ENCODE results near the gene CLCN2.
A peak's percentile ranks its signal among the peaks of the same experiment; 100 is the strongest.

CLCN2 gene

DNA sequence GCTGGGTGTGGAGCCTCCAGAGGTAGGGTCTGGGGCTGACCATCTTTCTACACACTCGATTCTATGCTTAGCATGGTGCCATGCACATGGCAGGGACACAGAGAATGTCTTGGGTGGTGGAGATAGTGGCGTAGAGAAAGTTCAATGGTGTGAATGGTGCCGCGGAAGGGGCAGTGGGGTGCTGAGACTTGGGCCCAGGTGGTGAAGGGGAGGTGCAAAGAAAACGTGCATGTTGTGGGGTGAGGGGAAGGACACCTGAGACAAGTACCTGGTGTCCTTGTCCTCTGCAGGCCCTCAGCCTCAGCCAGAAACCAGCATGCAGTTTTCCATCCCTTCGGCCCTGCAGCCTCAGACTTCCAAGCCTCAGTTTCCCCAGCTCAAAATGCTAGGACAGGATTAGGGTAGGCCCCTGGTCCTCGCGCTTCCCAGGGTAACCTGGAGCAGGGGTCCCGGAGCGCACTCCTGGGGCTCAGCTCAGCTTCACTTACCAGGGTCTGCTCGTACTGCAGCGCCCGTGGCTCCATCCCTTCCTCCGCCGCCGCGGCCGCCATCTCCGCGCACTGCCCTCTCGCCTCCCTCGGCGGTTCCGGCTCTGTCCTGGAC is 375 bp downstream of the CLCN2 start:
- DNase-seq (ENCODE audit: low read depth in 1 of 2, low spot score in 1 of 2) = no peak

DNA sequence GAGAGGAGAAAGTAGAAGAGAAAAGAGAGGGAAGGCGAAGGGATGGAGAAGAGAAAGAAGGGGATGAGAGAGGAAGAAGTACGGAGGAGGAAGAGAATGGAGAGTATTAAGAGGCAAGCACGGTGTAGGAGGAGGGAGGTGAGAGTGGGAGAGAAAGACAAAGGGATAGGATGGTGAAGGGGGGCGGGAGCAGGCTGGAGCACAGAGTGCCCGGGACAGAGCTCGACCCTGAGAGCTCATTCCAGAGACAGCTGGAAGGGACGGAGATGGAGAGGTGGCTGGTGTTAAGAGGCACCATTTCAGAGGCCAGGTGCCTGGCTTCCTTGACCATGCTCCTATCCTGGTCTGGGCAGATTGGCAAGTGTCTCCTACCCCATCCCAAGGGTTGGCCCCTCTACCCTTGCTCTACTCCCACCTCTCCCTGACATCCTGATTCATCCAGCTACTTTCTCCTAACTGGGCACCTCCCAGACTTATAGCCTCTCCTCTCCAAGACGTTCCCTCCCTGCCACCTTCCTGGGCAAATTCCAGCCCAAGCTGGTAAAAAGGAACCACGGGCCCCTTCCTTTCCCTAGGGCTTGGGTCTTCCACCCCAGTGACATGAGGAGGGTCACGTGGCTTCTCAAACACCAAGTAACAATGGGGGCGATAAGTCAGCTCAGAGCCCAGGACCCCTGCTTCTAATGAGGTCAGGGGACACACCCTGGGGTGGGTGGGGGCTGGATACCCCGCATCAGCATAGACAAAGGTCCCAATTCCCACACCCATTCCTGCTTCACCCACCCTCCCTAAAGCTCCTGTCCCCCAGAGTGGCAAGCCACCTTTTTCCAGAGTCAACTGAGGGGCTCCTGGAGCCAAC is 1.1 kb downstream of the CLCN2 start:
- DNase-seq (ENCODE audit: low read depth in 1 of 2, low spot score in 1 of 2) = no peak

DNA sequence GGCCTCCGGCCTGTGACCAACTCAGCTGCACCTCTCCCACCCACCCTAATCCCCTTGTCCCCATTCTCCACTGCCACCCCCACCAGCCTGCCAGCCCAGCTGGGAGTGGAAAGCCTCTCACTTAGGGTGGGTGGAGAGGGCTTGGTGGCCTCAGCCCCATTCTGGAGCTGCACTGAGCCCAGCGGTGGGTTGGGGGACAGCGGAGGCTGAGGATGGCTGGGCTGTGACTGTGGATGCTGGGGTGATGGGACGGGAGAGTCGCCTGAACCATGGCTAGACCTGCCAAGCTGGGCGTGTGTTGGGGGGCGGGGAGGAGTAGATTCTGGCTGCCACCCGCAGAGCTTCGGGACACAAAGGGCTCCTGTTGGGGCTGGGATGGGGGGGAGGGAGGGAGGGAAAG is 1.8 kb downstream of the CLCN2 start:
- no peak for DNase-seq (ENCODE audit: low read depth in 1 of 2, low spot score in 1 of 2)

DNA sequence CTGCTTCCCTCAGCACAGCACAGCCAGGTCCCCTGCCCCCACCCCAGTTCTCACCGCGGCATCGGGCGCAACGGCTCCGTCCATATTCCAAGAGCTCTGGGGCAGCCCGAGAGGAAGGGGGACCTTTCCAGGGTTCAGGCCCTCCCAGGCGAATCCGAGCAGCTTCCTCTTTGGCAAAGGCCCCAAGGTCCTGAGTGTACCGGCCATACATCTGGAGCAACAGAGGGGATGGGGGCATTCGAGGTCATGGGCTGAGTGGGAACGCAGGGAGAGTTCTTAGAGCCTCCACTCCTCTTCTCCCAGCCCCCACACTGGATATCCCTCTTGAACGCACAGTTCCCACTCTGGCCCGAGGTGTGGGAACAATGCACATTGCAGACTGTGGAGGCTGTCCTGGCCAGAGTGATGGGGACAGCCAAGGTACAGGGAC is 2.5 kb downstream of the CLCN2 start:
- DNase-seq (ENCODE audit: low read depth in 1 of 2, low spot score in 1 of 2) = no peak

- no peak for DNase-seq (ENCODE audit: low read depth in 1 of 2, low spot score in 1 of 2)
These were observed 3.2 kb downstream of the CLCN2 start for GRCh38 chr3:184358124-184358767.

DNA sequence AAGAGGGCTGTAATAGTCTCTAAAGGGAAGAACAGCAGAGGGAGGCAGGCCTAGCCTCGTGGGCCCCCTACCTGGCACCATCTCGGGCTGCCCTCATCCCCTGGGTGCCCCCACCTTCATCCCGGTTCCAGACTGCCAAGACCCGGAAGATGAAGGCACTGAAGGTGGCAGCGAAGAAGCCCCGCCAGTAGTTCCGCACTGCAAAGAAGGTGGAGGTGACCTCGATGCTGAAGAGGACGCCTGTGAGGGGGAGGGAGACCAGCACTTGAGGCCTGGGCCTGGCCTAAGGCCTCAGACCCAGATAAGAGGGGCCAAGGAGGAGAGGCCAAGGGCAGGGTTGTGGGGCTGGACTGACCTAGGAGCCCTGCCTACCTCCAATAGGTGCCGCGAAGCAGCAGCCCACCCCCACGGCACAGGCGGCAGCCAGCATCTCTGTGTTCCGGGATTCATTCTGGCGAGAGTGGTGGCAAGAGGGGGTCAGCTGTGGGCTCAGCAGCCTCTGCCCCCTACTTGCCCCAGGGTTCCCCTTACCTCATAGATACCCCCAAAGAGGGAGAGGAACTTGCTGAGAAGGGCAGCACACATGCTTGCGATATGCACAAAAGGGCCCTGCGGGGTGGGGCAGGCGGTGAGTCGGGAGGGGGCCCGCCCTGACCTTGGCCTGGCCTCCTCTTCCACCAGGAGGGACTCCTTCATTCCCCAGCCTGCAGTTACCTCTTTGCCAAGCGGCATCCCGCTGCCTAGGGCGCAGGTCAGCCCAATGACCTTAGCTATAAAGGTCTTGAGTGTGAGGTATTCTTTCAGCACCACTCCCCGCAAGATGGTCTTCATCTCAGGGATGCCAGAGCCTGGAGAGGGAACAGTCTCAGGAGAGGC is 3.9 kb downstream of the CLCN2 start:
- no peak for DNase-seq (ENCODE audit: low read depth in 1 of 2, low spot score in 1 of 2)

DNA sequence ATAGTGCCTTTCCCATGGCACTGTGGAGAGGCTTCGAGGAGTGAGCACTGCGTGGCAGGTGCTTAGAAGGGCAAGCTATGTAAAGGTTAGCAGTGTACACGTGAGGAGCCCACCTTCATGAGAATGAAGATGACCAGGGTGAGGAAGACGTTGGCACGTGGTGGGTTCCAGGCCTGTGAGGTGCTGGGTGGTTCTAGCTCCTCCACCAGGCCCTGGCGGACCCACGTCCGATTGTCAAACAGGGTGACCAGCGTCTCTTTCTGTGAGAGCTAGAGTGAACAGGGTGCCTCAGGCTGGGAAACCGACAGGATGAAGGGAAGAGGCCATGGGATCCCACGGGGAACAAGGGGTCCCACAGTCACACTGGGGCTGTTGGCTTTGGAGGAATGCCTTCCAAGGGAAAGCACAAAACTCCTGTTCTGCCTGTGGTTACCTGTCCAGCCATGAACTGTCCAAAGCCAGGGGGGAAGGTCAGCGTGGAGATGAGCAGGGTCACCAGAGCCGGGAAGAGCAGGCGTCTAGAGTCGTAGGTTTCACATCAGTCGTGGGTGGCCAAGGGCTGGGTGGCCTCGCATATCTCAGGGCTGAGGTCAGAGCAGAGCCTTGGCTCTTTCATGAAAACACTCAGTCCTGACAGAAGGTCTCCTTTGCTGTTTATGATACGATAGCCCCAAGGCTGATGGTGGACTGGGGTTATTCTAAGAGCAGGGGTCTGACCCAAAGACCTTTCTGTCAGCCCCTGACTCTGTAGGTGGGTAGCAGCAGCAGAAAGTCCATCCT is 6.0 kb downstream of the CLCN2 start:
- DNase-seq (ENCODE audit: low read depth in 1 of 2, low spot score in 1 of 2) = no peak

DNA sequence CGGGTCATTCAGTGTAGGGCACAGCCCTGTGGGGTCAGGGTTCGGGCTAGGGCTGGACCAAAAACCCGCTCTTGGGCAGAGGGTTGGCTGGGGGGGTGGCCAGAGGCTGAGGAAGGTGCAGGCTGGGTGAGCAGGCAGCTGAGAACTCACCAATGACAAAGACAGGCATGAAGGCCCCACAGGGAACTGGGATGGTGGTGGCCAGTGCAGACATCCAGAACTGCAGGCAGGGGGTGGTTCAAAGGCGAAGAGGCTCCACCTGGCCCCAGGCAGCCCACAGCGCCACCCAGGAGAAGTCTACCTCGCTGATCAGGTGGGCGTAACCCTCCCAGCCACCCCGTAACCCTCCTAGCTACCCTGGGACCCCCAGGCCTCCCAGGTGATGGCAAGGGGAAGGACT is 6.7 kb downstream of the CLCN2 start:
- DNase-seq (ENCODE audit: low read depth in 1 of 2, low spot score in 1 of 2) = no peak

GRCh38 chr3:184354121-184354728 is 7.2 kb downstream of the CLCN2 start:
- peak in 1 of 2 donors; percentile 40 for DNase-seq (ENCODE audit: low read depth in 1 of 2, low spot score in 1 of 2)

DNA sequence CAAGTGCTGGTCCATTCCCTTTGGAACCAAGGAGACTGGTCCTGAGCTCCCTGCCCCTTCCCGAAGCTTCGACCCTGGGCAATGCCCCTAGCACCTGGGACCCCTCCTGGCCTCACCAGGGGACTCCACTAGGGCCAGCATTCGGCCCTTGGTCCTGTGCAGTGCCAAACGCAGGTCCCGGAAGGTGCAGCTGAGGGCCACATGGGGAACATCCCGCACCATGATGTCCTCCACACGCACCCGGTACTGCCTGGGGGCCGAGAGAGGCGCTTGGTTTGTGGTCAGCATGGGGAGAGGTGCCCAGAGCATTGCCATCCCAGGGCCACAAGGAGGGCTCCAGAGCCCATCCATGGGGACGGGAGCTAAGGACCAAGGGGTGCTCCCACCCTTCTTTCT is 7.9 kb downstream of the CLCN2 start:
- DNase-seq (ENCODE audit: low read depth in 1 of 2, low spot score in 1 of 2) = no peak

DNA sequence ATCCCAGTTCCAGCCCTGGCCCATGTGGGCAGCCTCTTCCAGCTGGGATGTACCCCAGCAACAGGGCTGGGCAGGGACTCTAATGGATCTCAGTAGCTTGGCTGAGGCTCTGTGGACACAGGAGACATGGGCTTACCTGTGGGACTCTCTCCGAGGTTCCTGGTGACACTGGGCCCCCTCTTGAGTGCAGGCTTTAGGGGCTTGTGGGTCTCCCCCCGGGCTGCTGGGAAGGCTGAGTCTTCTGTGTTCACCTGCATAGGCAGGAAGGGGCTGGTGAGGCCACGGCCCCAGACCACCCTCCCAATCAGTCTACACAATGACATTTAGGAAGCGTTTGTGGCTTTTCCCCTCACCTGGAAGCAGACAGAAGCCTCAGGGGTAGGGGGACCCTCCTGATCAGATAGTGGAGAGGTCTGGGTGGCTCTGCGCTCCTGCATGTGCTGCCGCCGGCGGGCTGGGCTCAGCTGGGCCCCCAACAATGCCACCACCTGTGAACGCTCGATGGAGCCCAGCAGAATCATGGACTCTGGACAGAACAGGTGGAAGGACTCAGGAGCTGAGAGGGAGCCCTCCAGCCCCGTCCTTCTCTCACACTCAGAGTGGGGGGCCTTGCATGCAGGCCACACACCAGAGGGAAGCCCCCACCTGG is 8.4 kb downstream of the CLCN2 start:
- DNase-seq (ENCODE audit: low read depth in 1 of 2, low spot score in 1 of 2) = no peak

- DNase-seq (ENCODE audit: low read depth in 1 of 2, low spot score in 1 of 2) = no peak
These were observed 9.1 kb downstream of the CLCN2 start for GRCh38 chr3:184352149-184352785.

- no peak for DNase-seq (ENCODE audit: low read depth in 1 of 2, low spot score in 1 of 2)
These were observed 9.8 kb downstream of the CLCN2 start for GRCh38 chr3:184351511-184352148.

DNA sequence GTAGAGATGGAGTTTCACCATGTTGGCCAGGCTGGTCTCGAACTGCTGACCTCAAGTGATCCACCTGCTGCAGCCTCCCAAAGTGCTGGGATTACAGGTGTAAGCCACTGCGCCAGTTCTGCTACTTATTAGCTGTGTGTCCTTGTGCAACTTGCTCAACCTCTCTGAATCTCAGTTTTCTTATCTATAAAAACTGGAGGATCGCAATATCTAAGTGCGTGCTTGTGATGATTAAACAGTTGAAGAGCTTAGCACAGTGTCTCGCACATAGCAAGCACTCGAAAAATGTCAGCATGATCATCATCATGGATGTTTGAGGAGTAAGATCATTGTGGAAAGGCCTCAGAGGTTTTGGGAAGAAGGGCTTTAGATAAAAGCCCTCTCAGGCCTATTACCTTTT is 10.8 kb downstream of the CLCN2 start:
- DNase-seq (ENCODE audit: low read depth in 1 of 2, low spot score in 1 of 2) = no peak

GRCh38 chr3:184349563-184350470 is 11.6 kb downstream of the CLCN2 start:
- no peak for DNase-seq (ENCODE audit: low read depth in 1 of 2, low spot score in 1 of 2)

GRCh38 chr3:184348057-184348382 is 13.4 kb downstream of the CLCN2 start:
- no peak for DNase-seq (ENCODE audit: low read depth in 1 of 2, low spot score in 1 of 2)

- no peak for DNase-seq (ENCODE audit: low read depth in 1 of 2, low spot score in 1 of 2)
These were observed 13.9 kb downstream of the CLCN2 start for GRCh38 chr3:184347321-184348056.
